CD4-positive, alpha-beta T cell treated with Interleukin-17A for 4 hours (primary cell): ENCODE measurements around the gene CCDC12.
"Not testable (repeated sequence)": the region's sequence is repeated elsewhere in the genome, so short reads cannot be mapped to it uniquely, and the experiment has no call there.

Experiments
- DNase-seq: peaks from one replicate; pipeline ENCODE4 v3.0.0-alpha.2; 2020; ENCODE audit warnings: mixed read lengths

Gene CCDC12

DNA sequence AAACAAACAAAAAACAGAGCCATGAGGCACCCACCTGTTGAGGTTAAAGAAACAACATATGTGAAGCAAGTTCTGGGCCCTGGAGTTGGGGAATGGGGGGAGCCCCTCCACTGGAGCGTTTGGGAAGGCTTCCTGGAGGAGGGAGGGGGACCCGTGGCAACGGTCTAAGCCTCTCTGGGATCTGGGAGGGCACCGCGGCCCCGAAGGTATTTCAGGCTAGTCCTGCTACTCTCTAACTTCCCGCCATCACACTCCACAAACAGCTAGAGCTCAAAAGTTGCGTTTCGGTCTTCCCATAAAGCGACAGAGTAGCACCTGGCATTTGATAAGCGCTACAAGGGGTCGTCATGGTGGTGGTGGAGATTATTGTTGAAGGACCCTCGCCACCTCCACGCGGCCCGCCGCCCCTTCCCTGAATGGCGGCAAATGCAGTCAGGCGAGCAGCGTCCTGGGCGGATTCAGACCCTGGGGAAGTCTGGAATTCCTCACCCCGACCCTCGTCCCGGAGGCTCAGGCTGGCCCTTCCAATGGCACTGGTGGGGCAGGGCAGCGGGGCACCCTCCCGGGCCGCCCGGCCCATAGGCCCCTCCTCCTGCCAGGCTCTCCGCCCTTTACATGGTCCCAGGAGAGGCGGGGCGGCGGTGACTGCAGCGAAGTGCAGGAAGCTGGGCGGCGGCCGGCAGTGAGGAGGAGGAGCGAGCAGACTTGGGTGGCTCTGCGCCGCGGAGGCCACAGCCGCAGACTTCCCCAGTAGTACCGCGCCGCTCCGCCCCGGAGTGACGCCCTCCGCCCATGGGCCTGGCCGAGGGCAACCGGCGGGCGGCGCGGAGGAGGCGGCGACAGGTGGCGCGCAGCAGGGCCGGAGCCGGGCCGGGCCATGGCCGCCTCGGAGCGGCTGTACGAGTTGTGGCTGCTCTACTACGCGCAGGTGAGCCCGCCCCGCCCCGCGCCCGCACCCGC, 2.7 kb upstream of the CCDC12 start, which contains the start of gene NBEAL2:
NBEAL2 (plus strand) TSS at position 682 of the 960 bp plus-strand sequence; CDS start at position 878, 196 bp downstream.
- peak; percentile 99 for DNase-seq

GRCh38 chr3:46978381-46978780, 1.8 kb upstream of the CCDC12 start:
- DNase-seq = no peak

DNA sequence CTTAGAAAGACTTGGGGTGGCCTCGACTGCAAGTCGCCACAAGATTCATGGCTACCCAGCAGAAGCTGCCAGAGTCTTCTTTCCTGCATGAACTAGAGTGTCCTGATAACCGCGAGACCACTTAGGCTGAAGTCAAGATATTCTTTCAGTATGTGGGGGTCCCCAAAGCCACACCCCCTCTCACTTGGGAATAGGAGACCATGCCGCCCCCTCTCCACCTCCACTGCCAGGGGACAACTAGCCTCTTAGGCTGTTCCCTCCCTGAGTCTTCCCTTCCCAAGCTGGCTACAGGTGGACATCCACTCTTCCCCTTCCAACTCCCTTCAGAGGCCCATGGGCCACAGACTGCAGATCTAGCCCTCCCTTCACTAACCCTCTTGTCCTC, 1.3 kb upstream of the CCDC12 start:
- DNase-seq = no peak

DNA sequence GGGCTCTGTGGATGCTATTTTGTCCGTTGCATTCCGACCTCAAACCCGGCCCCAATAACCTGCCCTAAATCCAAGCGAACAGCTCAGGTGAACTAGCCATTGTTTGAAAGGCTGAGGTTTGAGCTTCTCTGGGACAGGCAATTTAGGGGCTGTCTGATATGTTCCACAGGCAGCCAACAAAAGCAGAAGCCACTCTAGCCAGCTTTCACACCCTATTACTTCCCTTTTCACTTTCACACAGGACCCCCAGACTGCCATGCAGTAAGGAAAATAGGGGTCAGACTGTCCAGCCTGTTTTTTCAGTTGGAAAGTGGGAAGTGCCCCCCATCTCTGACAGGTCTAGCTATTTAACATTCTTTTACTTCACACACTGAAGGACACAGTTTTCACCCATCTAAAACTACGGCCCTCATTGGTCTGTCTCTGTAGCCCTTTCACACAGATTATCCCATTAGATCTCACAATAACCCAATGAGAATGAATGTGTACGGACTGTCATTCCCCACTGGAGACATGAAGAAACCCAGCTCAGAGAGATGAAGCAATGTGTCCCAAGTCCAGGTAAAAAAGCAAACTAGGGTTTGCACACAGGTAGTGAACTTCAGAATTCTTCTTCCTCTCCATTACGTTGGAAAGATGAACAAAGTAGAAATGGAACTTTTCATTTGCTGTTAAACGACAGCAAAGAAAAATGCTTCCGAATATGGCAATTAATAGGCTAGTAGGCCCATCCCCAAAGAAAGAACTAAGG, 1.9 kb downstream of the CCDC12 start:
- no peak for DNase-seq

- DNase-seq = no peak
These were observed 4.1 kb downstream of the CCDC12 start for GRCh38 chr3:46972396-46972795.

GRCh38 chr3:46971742-46972141, 4.8 kb downstream of the CCDC12 start:
- DNase-seq = no peak

GRCh38 chr3:46971151-46971550, 5.4 kb downstream of the CCDC12 start:
- no peak for DNase-seq

- no peak for DNase-seq
These were observed 6.0 kb downstream of the CCDC12 start for GRCh38 chr3:46970391-46971091.

DNA sequence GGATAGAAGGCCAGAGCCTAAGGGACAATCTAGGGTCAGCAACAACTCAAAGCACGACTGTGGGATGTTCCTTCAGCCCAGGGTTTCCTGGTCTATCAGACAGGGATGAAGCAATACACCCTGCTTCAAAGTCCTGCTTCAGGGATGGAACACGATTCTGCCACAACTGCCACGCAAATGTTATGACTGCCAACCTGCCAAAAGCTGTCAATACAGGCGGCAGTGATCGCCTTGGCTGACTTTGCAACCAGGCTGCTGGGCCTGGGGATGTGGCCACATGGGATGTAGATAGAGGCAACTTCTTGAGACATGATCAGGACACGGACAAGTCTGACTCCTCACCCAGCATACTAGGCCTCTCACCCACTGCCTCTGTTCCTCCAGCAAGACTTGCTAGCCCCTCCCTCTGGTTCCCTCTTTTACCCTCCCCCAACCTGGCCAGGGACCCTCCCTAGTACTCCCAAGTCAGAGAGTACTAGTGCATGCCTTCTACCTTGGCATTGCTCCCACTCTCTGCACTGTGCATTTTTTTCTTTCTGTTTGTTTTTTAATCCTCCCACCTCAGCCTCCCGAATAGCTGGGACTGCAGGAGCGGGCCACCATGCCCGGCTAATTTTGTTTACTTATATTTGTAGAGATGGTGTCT, 7.6 kb downstream of the CCDC12 start:
- DNase-seq = no peak

GRCh38 chr3:46966811-46967210, 9.7 kb downstream of the CCDC12 start:
- DNase-seq = no peak

DNA sequence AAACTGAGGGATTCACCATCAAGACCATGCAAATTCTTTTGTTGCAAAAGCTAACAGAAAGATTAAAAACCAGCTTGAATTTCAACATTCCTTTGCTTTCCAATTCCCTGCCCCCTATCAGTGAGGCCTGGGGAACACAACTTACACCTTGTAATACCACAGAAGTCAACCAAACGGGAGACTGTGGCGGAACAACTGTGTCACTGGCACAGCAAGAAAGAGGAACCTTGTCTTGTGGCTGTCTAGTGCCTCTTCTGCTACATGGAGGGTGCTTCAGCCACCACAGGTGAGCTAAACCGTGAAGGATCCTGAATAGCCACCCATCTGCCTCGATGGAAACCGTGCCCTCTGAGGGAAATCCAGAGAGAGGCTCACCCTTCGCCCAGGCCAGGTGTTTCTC, 11.4 kb downstream of the CCDC12 start:
- no peak for DNase-seq

- not testable (repeated sequence) for DNase-seq
These were observed 12.4 kb downstream of the CCDC12 start for GRCh38 chr3:46964038-46964590.

DNA sequence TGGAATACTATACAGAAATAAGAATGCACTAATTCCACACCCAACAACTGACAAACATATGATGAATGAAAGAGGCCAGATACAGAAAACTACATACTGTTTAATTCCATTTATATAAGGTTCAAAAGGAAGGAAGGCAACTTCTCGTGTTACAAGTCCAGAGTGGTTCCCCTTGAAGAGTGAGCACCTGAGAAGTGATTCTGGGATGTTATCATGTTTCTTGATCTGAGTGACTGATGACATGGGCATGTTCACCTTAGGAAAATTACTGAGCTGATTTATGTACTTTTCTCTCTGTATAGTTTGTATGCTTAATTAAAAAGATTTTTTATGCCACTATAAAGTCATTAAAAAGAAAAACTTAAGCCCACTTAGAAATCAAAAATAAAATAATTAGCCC, 13.6 kb downstream of the CCDC12 start:
- DNase-seq = no peak

- no peak for DNase-seq
These were observed 14.1 kb downstream of the CCDC12 start for GRCh38 chr3:46962427-46962826.

- no peak for DNase-seq
These were observed 15.7 kb downstream of the CCDC12 start for GRCh38 chr3:46960835-46961234.

DNA sequence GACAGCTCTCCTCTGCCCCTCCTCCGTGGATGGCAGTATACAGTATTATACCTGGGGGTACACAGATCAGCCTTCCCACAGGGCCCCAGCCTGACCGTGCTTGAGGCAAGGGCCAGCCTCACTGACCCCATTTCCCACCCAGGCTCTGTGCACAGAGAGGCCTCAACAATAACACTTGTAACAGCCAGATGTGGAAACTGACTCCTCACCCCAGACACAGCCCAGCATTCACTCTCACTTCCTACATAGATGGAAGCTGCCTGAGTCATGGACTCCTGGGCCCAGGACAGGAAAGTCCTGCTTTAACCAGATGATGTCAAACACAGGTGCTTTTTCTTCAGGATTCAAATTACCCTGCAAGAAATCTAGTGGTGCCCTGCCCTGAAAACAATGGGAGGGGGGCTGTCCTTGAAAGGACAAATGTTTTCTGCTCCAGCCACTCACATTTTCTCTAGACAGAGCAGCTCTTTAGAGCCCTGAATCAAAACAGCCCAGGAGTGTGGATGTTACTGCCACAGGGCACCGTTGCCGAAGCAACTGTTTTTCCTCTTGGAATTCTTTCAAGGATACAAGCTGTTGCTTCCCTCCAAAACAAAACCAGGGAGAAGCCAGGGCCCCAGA, 16.4 kb downstream of the CCDC12 start:
- DNase-seq = no peak

GRCh38 chr3:46959161-46959511, 17.4 kb downstream of the CCDC12 start:
- peak; percentile 28 for DNase-seq

DNA sequence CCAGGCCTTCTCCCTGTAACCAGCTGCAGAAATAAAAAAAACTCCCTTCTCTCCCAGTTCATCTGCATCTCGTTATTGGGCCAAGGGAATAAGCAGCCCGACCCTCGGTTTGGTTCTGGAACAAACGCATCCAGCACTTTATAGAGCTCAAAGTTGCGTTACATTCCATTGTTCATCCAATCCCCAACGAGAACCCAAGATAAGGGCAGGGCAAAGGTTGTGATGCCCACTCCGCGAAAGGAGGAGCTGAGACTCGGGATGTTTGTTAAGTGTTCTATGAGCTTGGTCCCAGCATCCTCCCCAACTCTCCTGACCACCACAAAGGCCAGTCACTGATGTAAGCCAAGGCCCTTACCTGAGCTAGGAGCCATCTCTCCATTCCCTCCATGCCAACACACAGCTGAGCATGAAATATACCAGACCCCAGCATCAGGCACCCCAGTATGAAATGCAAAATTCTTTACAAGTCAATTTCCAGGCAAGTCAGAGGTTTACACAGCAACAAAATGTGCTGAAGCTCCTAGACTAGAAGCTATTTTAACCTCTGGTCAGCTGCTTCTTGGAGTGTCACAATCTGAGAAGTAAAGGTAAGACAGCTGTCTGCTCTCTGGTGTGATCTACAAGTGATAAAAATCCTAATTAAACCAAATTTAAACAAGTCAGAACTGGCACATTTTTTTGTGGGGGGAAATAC, 17.9 kb downstream of the CCDC12 start:
- DNase-seq = no peak

DNA sequence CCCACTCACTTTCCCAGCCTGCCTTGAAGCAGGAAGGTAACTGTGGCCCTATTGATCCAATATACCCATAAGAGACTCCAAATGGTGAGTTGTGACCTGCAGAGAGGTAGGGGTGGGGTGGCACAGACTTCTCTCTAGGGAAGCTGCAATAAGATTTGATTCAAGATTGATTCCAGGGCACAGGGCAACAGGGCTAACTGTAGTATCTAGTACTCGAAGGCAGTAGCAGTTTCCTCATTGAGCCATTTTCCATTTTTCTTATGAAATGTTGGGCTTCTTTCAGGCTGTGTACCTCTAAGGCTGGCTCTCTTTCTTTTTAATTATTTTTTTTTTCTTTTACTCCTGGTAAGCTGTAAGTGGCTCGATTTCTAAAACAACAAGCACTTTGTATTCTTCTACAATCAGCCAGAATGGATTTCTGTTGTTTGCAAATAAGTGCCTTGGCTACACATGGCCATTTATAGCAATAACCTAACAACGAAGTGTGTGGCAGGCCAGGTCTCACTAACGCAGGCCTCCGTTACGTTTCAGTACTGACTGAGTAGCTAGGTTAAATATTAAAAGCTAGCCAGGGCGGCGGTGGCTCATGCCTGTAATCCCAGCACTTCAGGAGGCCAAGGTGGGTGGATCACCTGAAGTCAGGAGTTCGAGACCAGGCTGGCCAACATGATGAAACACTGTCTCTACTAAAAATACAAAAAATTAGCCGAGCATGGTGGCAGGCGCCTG, 19.3 kb downstream of the CCDC12 start:
- DNase-seq = no peak

GRCh38 chr3:46955801-46956259, 20.7 kb downstream of the CCDC12 start:
- DNase-seq = no peak

DNA sequence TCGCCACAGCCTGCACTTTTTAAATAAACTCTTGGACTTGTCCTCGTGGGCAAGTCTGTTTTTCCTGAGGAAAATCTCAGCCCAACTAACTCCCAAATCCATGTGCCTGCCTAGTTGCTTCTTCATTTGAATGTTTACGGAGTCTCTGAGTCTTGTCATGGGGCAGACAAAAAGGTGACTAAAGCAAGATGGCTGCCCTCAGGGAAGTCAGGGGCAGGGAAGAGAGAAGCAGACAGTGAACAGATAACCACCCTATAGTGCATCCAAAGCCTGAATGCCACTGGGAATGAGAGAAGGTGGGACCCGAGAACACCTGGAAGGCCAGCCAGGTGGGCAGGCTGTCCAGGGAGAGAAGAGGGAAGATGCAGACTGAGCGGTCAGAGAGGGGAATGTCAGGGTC, 21.4 kb downstream of the CCDC12 start:
- DNase-seq = no peak
